Fibroblast of upper back skin (primary cell): ENCODE measurements around the gene ARRB1.
"Not testable (repeated sequence)": the region's sequence is repeated elsewhere in the genome, so short reads cannot be mapped to it uniquely, and the experiment has no call there.

Experiments used
- DNase-seq: peaks from one replicate; pipeline ENCODE4 v3.0.0-alpha.2; 2013

ARRB1 gene

DNA sequence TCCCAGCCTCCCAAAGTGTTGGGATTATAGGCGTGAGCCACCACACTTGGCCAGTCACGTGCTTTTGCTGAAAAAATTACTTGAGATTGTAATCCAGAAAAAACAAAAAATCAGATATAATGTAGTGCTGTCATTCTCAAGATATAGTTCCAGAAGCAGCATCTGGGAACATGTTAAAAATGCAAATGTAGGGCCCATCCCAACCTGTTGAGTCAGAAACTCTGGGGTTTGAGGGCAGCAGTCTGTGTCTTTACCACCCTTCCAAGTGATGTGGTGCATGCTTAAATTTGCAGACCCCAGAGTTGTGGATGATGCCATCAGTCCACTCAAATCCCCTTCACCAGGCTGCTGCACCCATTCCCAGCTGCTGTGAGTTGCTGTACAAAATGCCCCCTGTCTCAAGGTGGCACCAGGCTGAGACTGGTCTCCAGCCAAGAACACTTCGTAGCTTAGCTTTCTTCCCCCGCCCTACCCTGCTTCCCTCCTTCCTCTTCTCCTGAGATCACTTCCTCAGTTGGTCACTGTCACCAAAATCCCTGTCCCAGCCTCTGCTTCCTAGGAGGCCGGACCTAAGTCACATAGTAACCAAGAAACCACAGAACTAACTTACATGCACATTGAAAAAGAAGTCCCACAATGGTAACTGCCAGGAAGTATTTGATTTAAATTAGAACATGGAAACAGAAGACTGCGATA lies 18.2 kb upstream of the ARRB1 start:
- DNase-seq: no peak

- not testable (repeated sequence) for DNase-seq
Measured at GRCh38 chr11:75366826-75367225, 15.4 kb upstream of the ARRB1 start.

- peak; percentile 55 for DNase-seq
Measured at GRCh38 chr11:75365711-75366181, 14.3 kb upstream of the ARRB1 start.

DNA sequence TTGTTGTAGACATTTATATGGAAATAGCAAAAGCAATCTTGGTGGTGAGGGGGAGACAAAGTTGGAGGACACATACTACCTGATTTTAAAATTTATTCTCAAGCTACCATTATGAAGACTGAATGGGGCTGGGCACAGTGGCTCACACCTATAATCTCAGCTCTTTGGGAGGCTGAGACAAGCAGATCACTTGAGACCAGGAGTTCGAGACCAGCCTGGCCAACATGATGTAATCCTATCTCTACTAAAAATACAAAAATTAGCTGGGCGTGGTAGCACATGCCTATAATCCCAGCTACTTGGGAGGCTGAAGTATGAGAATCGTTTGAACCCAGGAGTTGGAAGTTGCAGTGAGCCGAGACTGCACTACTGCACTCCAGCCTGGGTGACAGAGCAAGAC lies 10.8 kb upstream of the ARRB1 start:
- DNase-seq: not testable (repeated sequence)

DNA sequence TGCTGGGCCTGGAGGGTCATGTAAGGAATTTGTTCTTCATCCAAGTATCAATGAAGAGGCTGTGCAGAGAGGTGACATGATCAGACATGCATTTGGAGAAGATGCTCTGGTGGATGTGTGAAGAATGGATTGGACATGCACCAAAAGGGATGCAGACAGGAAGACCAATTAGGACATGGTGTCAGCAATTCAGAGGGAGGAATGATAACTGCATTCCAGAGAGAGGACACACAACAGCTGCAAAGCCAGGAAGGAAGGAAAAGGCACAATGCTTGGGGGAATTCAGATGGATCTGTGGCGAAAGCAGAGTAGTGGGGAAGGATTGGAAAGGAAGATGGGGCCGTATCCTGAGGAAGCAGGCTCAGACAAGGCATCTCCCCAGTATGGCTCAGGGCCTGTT lies 5.2 kb upstream of the ARRB1 start:
- peak; percentile 38 for DNase-seq

DNA sequence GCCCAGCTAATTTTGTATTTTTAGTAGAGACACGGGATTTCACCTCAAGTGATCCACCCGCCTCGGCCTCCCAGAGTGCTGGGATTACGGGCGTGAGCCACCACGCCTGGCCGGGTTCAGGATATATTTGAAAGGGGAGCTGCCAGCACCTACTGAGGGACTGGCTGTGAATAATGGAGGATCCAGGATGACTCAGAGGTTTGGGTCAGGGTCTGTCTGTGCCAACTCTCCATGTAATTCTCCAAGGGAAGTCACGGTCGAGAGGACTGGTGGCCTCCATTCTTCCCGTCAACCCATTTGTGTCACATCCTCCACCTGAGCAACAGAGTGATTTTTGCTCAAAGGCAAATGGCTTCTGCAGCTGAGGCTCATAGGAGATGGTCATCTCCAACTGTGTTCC lies 3.6 kb upstream of the ARRB1 start:
- no peak for DNase-seq

DNA sequence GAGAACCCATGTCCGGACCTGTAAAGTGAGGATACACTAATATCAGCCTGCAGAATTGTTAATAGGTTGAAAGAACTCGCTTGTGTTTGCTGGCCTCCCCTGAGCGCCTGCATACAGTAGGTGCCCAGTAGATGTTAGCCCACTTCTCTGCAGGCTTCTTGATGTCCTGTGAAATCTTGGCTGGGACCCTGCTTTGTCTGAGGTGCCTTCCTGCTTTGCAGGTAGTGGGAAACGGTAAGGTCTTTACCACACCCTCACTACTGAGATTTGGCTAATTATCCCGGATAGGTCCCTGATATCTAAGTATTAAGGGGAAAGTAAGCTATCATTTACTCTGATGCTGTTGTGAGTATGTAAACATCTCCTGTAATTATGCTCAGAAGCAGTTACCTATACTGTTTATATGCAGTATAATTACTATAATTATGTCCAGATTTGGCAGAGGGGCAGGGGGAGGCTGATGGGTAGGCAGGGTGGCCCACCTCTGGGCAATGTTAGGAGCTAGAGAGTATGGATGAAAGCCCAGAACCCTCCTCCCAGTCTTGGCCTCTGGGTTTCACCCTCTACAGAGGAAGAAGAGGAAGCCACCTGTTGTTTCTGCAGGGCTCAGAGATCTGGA lies 1.2 kb upstream of the ARRB1 start:
- no peak for DNase-seq

DNA sequence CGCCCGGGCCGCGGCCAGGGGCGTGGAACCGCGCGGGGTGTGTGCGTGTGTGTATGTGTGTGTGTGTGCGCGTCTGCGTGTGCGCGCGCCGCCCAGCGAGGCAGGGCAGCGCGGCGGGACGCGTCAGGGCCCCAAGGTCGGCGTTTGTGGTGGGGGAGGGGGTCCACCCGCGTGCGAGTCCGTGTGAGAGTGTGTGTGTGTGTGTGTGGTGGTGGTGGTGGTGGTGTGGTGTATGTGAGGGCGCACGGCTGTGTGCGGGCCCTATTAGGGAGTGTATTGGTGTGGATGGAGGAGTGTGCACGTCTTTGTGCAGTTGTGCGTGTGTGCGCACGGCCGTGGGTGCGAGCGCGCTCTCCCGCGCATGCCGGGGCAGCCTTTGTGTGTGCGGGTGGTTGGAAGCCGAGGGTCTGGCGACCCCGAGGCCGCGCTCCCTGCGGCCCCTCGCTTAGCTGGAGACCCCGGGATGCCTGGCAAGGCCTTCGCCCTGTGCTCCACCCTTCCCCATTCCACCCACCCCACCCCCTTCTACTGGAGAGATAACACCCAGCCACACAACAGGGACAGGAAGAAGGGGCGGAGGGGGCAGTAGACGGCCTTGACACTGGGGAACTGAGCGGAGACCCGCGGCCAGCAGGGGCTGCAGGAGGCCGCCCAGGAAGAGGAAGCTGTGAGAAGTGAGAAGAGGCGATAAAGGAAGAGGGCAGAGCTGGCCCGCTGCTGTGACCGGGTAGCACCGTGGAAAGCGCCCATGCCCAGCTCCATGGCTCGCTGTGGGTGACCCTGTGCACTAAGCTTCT lies 528 bp upstream of the ARRB1 start:
- DNase-seq: peak; percentile 48

DNA sequence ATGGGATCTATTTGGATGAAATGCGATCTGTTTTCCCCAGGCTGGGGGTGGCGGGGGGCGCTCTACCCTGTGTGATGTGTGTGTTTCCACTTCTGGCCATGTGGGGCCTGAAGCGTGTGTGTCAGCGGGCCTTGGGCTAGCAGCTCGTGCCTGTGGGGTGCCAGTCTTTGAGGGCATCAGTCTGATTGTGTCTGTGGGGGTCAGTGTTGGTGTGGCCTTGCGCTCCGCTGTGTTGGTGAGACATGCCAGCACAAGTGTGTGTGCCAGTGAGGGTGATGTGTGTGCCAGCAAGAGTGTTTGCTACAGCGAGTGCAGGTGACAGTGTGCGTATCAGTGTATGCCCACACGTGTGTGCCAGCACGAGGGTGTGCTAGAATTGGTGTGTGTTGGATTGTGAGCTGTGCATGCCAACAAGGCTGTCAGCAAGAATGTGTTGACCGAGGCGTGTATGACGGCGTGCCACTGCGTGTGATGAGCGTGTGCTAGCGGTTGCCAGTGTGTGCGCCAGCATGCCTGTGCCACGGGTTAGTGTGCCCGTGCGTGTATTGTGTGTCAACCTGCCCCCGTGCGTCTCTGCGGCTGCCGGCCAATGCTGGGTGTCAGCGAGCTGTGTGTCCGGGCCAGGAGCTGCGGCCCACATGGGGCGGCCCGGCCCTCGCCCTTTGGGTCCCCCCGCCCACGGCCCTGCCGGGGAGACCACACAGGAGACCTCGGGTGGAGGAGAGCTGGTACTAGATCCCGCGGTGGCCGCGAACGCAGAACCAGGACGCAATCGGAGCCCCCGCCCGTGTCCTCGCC lies 519 bp downstream of the ARRB1 start:
- no peak for DNase-seq

DNA sequence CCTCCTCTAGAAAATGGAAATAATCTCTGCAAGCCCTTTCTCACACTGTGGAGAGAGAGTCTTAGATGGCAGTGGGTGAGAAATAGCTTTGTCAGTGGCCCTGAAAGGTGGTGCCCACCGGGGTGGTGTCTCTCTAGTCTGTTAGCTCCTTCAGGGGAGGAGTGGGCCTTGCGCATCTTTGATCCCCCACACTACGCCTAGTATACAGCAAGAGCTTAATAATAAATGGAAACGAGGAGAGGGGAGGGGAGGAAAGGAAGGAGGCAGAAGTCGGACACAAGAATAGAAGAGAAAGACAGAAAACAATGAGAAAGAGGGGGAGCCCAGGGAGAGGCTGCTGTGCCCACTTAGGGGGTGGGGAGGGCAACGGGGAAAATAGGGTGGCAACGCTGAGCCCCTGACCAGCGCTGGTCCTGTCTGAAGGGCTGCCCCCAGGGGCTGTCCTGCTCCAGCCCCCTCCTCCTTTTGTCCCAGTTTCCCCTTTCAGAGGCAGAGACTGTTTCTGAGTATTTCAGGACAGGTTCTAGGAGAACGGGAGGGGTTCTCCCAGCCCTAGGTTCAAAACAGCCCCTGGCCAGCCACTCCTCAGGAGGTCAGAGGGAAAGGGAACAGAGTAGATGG lies 1.2 kb downstream of the ARRB1 start:
- no peak for DNase-seq

DNA sequence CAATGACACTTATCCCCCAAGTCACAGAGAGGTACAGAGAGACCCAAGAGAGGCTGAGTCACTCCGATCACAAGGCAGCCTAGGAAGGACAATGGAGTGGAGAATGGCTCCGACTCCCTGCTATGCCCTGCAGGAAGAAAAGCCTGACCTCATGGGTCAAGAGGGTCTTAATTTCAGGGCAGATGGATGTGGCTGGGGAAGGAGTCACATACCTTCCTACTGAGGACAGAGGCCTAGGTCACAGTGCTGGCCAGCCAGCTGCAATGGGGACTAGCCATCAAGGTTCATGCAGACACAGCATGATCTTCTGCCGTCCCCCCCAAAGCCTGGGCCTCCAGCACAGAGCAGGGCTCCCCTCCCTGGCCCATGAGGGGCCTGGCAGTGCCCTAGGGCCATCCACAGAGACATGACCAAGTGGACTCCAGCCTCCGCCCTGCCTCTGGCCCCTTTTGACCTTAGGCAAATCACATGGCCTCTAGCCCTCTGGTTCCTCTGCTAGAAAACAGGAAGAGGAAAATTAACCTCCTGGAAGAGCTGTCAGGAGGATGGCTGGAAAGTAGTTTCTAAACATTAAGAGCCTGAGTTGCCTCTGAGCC lies 1.8 kb downstream of the ARRB1 start:
- DNase-seq: no peak

DNA sequence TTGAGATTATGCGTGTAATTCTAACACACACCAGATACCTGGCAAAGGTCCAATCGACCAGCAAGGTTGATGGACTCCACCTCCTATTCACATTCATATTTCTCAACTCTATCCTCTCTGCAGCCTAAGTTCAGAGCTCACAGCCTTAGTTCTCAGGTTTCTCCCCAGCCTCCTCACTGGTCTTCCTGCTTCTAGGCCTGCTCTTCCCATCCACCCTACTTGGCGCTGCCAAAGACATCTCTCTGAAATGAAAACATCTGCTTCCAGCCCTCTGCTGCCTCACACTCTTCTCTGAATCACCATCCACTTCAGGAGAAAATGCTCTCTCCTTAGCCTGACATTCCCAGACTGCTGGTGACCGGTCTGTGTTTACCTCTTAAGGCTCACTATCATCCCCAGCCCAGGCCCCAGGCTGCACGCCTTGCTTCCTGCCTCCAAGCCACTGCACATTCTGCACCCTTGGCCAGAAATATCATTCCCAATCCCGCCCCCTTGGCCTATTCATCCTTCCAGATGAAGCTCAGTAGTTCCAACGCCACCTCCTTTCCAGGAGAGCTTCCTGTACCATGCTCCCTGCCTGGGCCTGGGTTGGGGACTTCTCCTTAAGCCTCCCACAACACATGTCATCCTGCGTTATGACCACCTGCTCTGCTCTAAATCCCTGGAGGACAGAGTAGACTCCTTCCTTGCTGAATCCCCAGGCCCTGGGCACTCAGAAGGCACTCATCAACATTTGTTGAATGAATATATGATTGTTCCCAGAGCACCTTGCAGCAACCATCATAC lies 3.5 kb downstream of the ARRB1 start:
- peak; percentile 92 for DNase-seq

DNA sequence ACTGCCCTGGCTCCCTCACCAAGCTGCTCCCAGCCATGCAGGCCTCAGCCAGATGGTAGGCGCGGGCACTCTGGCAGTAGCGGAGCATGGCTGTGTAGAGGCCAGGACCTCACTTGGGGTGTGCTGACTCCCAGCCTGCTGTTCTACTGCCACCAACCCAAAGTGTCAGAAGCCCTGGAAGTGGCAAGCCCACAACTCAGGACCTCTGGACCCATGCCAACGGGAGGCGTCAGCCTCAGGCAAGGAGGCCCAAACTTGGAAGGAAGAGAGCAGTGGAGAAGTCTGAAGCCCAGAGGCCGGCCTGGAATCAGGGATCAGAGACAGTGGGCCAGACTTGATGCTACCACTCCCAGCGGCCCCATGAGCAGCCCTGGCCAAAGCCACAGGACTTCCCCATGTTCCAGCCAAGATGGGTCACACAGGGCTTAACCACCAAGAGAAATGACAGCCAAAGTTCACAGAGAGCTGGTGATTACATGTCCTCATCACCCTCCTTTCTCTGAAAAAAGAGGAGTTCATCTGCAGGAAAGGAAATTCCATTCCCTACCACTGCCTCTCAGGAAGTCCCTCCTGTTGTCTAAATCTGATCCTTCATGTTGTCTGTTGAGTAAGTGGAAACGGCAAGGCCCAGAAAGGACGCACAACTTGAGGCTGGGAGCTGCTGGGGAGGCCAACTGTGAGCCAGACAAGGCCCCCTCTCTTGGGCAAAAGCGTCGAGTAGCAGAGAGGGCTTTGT lies 4.4 kb downstream of the ARRB1 start:
- DNase-seq: no peak

- DNase-seq: no peak
Measured at GRCh38 chr11:75346296-75346695, 5.2 kb downstream of the ARRB1 start.

- no peak for DNase-seq
Measured at GRCh38 chr11:75345455-75346160, 5.9 kb downstream of the ARRB1 start.

GRCh38 chr11:75344761-75345454 lies 6.6 kb downstream of the ARRB1 start:
- DNase-seq: no peak

DNA sequence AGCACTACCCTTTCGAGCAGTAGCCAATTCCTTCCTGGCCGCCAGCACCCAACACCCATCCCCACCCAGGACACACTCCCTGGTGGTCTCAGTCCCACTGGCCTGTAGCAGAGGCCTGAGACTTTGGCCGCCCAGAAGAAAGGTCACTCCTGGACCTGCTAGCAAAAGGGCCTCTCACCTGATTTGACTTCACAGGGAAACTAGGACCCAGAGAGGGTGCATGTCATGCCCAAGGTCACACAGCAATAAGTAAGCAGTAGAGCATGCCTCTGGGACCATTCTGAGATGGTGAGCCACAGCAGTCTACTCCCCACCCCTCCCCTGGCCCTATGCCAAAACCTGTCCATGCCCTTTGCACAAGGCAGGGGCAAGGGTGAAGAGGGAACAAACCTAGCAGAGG lies 7.3 kb downstream of the ARRB1 start:
- no peak for DNase-seq

DNA sequence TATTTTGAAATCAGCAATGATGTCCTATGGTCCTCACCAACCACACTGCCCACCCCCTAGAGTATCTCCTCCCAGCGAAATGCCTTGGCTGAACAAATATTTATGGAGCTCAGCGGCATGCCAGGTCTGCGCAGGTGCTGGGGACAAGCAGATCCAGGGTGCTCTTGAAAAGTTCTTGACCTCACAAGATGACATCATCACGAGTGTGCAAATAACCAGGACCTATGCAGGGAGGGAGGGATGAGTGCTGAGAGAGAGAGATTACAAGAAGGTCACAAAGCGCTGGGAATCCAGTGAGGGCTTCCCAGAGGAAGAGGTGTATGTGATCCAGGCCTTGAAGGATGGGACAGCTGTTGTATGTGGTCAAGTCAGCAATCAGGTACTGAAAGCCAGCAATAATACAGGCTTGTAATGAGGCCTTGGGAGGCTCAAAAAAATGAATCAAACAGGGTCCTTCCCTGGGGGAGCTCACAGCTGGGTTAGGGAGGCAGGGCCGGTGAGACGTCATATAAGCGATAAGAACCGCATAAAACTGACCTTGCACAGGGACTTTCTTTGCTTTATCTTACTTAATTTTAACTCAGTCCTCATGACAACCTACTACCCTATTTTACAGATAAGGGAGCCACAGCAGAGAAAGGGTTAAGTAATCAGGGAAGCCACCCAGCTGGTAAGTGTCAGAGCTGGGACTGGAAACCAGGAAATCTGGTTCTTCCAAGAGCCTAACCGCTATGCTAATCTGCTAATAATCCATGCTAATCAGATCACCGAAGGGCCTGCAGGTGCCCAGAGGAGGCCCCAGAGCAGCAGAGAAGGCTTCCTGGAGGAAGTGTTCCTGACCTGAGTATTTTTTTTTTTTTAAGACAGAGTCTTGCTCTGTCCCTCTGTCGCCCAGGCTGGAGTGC lies 8.2 kb downstream of the ARRB1 start:
- DNase-seq: no peak
